Measurements from ENCODE around the gene PIK3R4. TPM values are rescaled to one million over a fixed set of nuclear protein-coding genes. Genes with fewer than 3 reads are reported as not detected.

The PIK3R4 gene
- total RNA-seq, 4 donors from 2014 or later: 33.9 to 38.4 (median 37.6) TPM

GRCh38 chr3:130728037-130728436, 18.6 kb downstream of the PIK3R4 start:
- no peak for TF ChIP-seq CTCF (IDR thresholded peaks at IDR 0.05)
- TF ChIP-seq POLR2A (IDR thresholded peaks at IDR 0.05): no peak
- intact Hi-C loops (cut with DNase I; ENCODE audit: low total_unique reads): no loop called here
- no peak overlapping the region for H3K4me3 ChIP-seq (ENCODE audit: low read depth, poor library complexity, severe bottlenecking)
- WGBS, 2 donors: 40 to 52% methylated on average over 2 of the region's 2 CpGs
- DNase-seq (ENCODE audit: low spot score in 2 of 2): no peak

GRCh38 chr3:130725746-130726145, 20.9 kb downstream of the PIK3R4 start:
- H3K4me3 ChIP-seq (ENCODE audit: low read depth, poor library complexity, severe bottlenecking): no peak overlapping the region
- WGBS, 2 donors: 72 to 84% methylated on average over 2 of the region's 2 CpGs
- no peak for DNase-seq (ENCODE audit: low spot score in 2 of 2)
- no peak for TF ChIP-seq POLR2A (IDR thresholded peaks at IDR 0.05)
- intact Hi-C loops (cut with DNase I; ENCODE audit: low total_unique reads): no loop called here

GRCh38 chr3:130715616-130716015, 31.0 kb downstream of the PIK3R4 start:
- TF ChIP-seq CTCF (IDR thresholded peaks at IDR 0.05) (no peak), POLR2A (IDR thresholded peaks at IDR 0.05) (no peak)
- H3K4me3 ChIP-seq (ENCODE audit: low read depth, poor library complexity, severe bottlenecking): no peak overlapping the region
- 68 to 81% methylated on average over 1 of the region's 1 CpG for WGBS, 2 donors
- DNase-seq (ENCODE audit: low spot score in 2 of 2): no peak
- intact Hi-C loops (cut with DNase I; ENCODE audit: low total_unique reads): no loop called here

- TF ChIP-seq CTCF (IDR thresholded peaks at IDR 0.05) (no peak), POLR2A (IDR thresholded peaks at IDR 0.05) (no peak)
- 85% methylated on average over 3 of the region's 3 CpGs for WGBS, 2 donors
- intact Hi-C loops (cut with DNase I; ENCODE audit: low total_unique reads): no loop called here
- DNase-seq (ENCODE audit: low spot score in 2 of 2): no peak
- no peak overlapping the region for H3K4me3 ChIP-seq (ENCODE audit: low read depth, poor library complexity, severe bottlenecking)
These were observed 33.8 kb downstream of the PIK3R4 start for GRCh38 chr3:130712718-130713423.

GRCh38 chr3:130711565-130712324, 34.9 kb downstream of the PIK3R4 start:
- TF ChIP-seq CTCF (IDR thresholded peaks at IDR 0.05) (no peak), POLR2A (IDR thresholded peaks at IDR 0.05) (no peak)
- no peak overlapping the region for H3K4me3 ChIP-seq (ENCODE audit: low read depth, poor library complexity, severe bottlenecking)
- intact Hi-C loops (cut with DNase I; ENCODE audit: low total_unique reads): no loop called here
- 47 to 60% methylated on average over 4 of the region's 4 CpGs for WGBS, 2 donors
- DNase-seq (ENCODE audit: low spot score in 2 of 2): no peak

GRCh38 chr3:130709671-130710070, 37.0 kb downstream of the PIK3R4 start:
- TF ChIP-seq CTCF (IDR thresholded peaks at IDR 0.05) (no peak), POLR2A (IDR thresholded peaks at IDR 0.05) (no peak)

More at GRCh38 chr3:130709671-130710070, 37.0 kb downstream of the PIK3R4 start:
- DNase-seq (ENCODE audit: low spot score in 2 of 2): no peak
- 68 to 74% methylated on average over 1 of the region's 1 CpG for WGBS, 2 donors
- no peak overlapping the region for H3K4me3 ChIP-seq (ENCODE audit: low read depth, poor library complexity, severe bottlenecking)
- intact Hi-C loops (cut with DNase I; ENCODE audit: low total_unique reads): no loop called here

Measured in lower leg skin (tissue), 4 donors.